CD4-positive, alpha-beta T cell treated with Interleukin-2 at 100 ng/mL for 4 hours (primary cell): Measurements from ENCODE around the gene GALNT2.

ENCODE experiments used
- DNase-seq: peaks from one replicate; pipeline ENCODE4 v3.0.0-alpha.2; 2020; ENCODE audit warnings: low spot score

Gene GALNT2

DNA sequence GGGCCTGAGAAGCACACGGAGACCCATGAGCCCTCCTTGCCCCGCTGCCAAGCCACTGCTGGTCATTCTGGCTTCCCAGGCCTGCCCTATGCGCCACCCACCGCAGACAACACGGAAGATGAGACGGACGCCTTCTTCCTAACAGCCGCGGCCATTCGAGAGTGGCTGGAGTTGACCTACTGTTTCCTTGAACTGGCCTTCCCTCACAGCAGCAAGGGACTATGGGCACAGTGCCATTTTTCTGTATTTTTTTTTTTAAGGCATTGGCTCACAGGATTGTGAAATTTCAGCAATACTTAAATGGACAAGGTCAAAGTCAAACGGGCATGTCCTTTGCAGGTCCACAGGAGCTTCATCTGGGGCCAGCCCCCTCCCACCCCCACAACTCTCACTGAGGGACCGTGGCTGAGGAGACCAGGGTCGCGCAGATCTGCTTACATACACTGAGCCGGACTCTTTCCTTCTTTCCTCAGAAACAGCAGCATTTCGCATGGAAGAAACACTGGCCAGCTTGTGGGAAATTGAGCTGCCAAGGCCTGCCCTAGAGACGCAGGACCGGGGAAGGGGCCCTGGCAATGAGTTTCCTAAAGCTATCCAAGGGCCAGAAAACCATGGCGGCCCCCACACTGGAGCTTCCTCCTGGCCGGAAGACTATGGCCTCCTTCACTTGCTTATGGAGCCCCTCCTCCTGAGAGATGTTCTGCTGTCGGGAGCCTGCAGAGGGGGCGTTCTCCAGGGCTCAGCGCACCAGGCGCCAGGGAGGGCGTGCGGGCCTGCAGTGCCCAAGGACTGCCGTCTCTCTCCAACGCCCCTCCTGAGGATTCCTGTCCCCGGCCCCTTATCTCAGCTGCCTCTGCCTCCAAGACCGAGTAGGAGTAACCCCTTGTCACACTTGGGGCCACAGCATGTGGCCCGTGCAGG lies 260.2 kb downstream of the GALNT2 start:
- DNase-seq, result no peak

DNA sequence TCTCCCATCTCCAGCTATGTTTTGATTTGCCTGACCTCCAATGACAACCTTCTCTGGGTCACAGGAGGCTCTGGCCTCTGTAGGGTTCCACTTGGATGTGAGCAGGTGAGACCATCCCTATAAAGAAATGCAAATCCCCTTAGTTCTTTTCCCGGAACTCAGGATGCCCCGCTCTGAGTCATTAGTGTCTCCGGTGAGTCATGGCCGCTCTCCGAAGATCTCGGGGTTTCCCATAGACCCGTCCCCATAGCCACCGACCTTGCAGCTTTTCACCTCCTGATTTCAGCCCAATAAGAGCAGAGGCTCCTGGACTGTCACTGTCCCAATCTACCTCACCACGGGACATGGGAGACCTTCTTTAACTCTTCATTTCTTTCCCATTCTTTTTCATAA lies 260.9 kb downstream of the GALNT2 start:
- DNase-seq, result peak; percentile 13

DNA sequence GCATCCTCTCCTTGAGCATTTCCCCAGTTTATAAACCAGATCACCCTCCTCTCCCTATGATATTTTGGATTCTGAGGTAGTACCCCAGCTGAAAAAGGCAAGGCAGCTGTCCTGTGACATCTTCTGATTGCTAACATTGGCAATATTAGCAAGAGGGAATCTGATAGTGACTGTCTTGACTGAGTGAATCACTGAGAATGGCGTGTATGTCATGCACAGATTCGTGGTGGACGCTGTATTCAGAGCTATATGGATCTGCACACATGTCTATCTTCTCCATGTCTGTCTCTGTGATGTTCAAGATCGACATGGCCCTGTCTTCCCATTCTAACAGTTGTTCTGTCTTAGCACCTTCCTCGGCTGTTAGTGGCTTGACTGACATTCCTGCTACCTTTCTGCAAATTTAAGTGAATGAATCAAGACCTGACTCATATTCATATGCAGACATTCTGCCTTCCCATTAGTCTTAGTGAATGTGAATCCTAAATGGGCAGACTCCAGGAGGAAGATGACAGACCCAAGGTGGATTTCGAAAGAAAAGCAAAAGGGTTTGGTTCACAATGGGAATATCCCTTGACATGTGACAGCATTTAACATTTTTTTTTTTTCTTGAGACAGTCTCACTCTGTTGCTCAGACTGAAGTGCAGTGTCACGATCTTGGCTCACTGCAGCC lies 261.4 kb downstream of the GALNT2 start:
- DNase-seq, result no peak

DNA sequence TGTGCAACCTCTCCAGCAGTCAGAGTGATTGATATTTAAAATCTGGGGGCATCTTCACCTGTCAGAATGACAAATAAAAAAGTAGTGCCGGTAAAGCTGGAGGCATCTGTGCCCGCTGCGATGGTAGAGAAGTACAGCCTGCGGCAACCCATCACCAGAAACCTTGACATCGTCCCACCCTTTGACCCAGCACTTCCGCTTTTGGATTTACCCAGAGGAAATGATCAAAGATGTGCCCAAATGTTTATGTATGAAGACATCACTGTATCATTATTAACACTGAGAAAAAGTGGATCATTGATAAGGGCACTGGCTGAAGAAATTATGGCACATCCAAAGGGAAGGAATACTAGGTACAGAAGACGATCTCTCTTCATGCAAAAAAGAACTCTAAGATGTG lies 263.1 kb downstream of the GALNT2 start:
- no peak for DNase-seq
